MM.1S (cell line): Measurements from ENCODE around the gene ZNF778.

Source experiments
- EZH2 ChIP-seq: fragments of 300-600 bp; sonication (generic); optimal IDR thresholded peaks from 2 replicates; pipeline ENCODE3; 2017; ENCODE audit warnings: low read depth, mild to moderate bottlenecking, antibody characterized with exemption, low read length, mixed read lengths
- EZH2phosphoT487 ChIP-seq: fragments of 300-600 bp; sonication (generic); IDR thresholded peaks from 2 replicates; pipeline ENCODE4 v1.6.1; 2018; ENCODE audit warnings: antibody characterized with exemption, low read length
- TF ChIP-seq, protein P1 (sequence below): fragments of 300-600 bp; sonication (generic); IDR thresholded peaks from 2 replicates; pipeline ENCODE4 v1.5.1; 2016; ENCODE audit warnings: antibody characterized with exemption, low read length, mixed read lengths

DNA sequence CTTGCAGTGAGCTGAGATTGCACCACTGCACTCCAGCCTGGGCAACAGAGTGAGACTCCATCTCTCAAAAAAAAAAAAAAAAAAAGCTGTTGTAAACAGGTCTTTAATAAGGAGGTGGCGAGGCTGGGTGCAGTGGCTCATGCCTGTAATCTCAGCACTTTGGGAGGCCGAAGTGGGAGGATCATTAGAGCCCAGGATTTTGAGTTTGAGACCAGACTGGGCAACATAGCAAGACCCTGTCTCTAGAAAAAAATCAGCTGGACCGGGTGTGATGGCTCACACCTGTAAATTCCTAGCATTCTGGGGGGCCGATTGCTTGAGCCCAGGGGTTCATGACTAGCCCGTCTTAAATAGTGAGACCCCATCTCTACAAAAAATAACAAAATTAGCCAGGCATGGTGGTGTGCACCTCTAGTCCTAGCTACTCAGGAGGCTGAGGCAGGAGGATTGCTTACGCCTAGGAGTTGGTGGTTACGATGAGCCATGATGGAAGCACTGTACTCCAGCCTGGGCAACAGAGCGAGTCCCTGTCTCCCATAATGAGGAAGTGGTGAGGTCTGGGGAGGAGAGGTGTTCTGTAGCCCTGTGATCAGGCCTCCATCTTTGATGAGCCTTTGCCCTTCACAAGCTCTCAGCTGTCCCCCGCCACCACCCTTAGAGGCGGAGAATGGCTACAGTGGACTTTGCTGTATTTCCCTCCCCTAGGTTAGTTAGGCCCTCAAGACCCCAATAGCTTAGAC lies 36.2 kb downstream of the ZNF778 start:
- TF ChIP-seq EZH2phosphoT487 (no peak), EZH2 (no peak)
- TF ChIP-seq, protein P1, sequence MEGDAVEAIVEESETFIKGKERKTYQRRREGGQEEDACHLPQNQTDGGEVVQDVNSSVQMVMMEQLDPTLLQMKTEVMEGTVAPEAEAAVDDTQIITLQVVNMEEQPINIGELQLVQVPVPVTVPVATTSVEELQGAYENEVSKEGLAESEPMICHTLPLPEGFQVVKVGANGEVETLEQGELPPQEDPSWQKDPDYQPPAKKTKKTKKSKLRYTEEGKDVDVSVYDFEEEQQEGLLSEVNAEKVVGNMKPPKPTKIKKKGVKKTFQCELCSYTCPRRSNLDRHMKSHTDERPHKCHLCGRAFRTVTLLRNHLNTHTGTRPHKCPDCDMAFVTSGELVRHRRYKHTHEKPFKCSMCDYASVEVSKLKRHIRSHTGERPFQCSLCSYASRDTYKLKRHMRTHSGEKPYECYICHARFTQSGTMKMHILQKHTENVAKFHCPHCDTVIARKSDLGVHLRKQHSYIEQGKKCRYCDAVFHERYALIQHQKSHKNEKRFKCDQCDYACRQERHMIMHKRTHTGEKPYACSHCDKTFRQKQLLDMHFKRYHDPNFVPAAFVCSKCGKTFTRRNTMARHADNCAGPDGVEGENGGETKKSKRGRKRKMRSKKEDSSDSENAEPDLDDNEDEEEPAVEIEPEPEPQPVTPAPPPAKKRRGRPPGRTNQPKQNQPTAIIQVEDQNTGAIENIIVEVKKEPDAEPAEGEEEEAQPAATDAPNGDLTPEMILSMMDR: no peak
